Right ventricle myocardium superior (tissue), 1 donor: ENCODE measurements around the gene CLIP4. TPM values are rescaled to one million over a fixed set of nuclear protein-coding genes. Genes with fewer than 3 reads are reported as not detected.
A peak's percentile ranks its signal among the peaks of the same experiment; 100 is the strongest.

Source experiments
- ATAC-seq: fragments of 200-7000 bp; cut with Tn5 transposase; one replicate; pipeline ENCODE4 v1.9.1; 2020; ENCODE audit warnings: mild to moderate bottlenecking; ENCODE audit not compliant: poor library complexity
- DNase-seq: peaks from one replicate; pipeline ENCODE4 v3.0.0-alpha.2; 2020
- intact Hi-C: fragments of 100-400 bp; cut with DNase I; formaldehyde crosslinking; loops from one replicate; pipeline ENCODE4 v1.11.2; 2022
- total RNA-seq: library from RNA; stranded (reverse); fragmentation: NEBNext Ultra II Directional; extraction: Animal tissue kit (Norgen Biotek cat#: 25700); gene quantifications from one replicate; pipeline ENCODE4 v1.2.1, GENCODE V29; 2021
- donor health status: DM: no; HTN: yes; CAD: no; lungs with severe emphysema.

The CLIP4 gene
- total RNA-seq, 1 donor from 2014 or later: 25.6 TPM

- DNase-seq (no peak), ATAC-seq (no peak)
- intact Hi-C loops: no loop called here
Measured at GRCh38 chr2:29123617-29124349, 8.6 kb downstream of the CLIP4 start.

DNA sequence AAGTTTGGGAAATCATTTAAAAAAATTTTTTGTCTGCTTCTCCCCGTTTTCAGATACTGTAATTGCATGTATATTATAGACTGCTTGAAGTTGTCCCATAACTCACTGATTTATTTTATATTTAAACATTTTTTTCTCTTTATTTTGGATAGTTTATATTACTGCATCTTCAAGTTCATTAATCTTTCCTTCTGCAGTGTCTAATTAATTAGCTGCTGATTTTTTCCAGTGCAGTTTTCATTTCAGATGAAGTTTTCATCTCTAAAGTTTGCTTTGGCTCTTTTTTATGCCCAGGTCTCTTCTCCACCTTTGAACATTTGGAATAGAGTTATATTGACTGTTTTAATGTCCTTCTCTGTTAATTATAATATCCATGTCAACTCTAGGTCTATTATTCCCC lies 9.3 kb downstream of the CLIP4 start:
- ATAC-seq: no peak
- DNase-seq: no peak
- intact Hi-C loops: no loop called here

GRCh38 chr2:29129586-29130281 lies 14.5 kb downstream of the CLIP4 start:
- intact Hi-C loops: no loop called here
- no peak for DNase-seq
- peak; percentile 48 for ATAC-seq

GRCh38 chr2:29130295-29130694 lies 15.1 kb downstream of the CLIP4 start:
- no peak for DNase-seq
- intact Hi-C loops: no loop called here
- ATAC-seq: peak; percentile 85

- no peak for DNase-seq
- intact Hi-C loops: no loop called here
Measured at GRCh38 chr2:29134933-29135332, 19.7 kb downstream of the CLIP4 start.

DNA sequence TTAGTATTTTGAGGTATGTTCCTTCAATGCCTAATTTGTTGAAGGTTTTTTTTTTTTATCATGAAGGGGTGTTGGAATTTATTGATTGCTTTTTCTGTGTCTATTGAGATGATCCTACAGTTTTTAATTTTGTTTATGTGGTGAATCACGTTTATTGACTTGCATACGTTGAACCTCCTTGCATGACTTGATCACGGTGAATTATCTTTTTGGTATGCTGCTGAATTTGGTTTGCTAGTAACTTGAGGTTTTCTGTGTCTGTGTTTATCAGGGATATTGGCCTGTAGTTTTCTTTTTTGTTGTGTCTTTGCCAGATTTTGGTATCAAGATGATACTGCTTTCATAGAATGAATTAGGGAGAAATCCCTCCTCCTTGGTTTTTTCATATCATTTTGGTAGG lies 23.9 kb downstream of the CLIP4 start:
- intact Hi-C loops: no loop called here
- ATAC-seq (no peak), DNase-seq (no peak)

More at GRCh38 chr2:29134933-29135332, 19.7 kb downstream of the CLIP4 start:
- ATAC-seq: no peak

DNA sequence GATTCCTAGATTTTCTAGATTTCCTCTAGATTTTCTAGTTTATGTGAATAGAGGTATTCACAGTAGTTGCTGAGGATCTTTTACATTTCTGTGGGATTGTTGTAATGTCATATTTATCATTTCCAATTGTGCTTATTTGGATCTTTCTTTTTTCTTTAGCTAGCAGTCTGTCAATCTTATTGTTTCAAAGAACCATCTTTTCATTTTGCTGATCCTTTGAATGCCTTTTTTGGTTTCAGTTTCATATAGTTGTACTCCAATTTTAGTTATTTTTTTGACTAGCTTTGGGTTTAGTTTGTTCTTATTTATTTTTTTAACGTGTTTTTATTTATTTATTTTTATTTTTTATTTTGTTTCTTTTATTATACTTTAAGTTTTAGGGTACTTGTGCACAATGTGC lies 24.5 kb downstream of the CLIP4 start:
- no peak for ATAC-seq
- DNase-seq: no peak
- intact Hi-C loops: no loop called here

DNA sequence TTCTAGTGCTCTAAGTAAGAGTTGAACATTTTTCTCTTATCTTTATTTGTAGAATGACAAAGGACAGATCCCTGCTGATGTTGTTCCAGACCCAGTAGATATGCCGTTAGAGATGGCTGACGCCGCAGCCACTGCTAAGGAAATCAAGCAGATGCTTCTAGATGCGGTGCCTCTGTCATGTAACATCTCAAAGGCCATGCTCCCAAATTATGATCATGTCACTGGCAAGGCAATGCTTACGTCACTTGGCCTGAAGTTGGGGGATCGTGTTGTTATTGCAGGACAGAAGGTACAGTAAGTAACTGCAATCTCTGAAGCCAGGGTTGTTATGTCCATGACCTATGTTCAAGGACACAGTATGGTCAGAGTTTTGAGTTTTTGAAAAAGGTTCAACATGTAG lies 28.4 kb downstream of the CLIP4 start:
- intact Hi-C loops: no loop called here
- ATAC-seq (no peak), DNase-seq (no peak)

DNA sequence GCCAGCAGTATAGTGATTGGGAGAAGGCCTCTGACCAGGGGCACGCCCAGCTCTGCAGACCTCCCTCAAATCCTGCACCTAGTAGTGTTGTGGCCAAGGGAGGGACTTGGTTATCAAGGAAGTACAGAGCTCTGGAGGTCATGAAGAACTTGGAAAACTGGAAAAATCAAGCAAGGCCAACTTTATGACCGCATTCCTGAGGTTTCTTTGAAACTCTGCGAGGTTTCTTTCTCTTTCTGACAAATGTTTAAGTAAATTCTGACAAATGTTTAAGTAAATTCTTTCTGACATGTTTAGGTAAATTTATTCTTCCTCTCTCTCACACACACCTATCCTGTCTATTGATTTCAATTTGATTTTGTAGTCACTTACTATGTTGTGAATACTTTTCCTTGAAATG lies 31.0 kb downstream of the CLIP4 start:
- intact Hi-C loops: no loop called here
- ATAC-seq: no peak
- no peak for DNase-seq

DNA sequence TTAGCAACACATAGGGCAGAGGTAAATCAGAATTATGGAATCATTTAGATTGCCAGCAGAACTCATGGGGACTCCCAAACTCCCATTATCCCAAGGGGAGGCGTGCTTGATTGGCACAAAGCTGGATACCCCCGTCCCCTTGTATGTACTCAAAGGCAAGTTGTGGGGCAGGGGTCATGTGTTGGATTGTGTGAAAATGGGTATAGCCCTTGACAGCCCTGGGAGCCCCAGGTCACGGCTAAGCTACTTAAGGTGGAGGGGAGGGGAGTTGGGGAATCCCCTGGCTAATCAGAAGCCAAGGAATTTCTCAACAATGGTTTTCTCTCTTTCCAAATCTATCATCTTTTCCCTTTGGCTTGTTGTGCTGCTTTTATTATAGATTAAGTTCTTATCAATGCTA lies 32.7 kb downstream of the CLIP4 start:
- intact Hi-C loops: no loop called here
- no peak for DNase-seq
- no peak for ATAC-seq

- DNase-seq: no peak
- ATAC-seq: no peak
- intact Hi-C loops: no loop called here
Measured at GRCh38 chr2:29154610-29155009, 39.4 kb downstream of the CLIP4 start.

DNA sequence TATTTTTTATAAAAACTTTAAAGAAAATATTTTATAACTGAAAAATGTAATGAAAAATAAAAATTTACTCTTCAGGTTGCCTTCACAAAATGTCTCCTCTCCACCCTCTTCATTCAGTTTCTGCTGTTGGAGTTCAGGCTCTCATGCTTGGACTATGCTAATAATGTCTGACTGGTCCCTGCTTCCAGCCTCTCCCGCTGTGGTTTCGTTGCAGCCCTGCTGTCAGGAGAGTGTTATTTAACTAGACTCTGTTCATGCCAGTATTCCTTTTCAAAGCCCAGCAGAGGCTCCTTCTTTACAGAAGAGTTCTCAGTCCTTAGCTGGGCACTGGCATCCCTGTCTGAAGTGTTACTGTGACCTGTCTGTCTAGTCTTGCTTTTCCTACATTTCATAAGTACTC lies 40.4 kb downstream of the CLIP4 start:
- intact Hi-C loops: no loop called here
- ATAC-seq (no peak), DNase-seq (no peak)

GRCh38 chr2:29157131-29157530 lies 41.9 kb downstream of the CLIP4 start:
- ATAC-seq: no peak
- intact Hi-C loops: no loop called here
- no peak for DNase-seq

DNA sequence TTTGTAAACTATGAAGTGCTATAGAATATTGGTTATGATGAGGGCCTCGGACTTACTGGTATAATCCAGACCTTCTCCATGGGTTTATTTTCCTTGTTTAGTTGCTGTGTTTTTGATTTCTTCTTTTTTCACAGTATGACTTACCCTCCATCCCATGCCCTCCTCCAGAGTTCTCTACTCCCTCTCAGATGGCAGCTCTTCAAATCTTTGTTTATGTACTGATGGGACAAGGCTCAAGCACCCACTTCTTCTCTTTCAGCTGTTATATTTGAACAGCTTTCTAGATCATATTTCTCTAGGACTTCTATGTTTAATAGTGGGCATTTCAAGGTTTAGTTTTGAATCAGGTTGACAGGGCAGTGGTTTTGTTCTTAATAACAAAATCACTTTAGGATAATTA lies 43.9 kb downstream of the CLIP4 start:
- ATAC-seq (no peak), DNase-seq (no peak)
- intact Hi-C loops: no loop called here

DNA sequence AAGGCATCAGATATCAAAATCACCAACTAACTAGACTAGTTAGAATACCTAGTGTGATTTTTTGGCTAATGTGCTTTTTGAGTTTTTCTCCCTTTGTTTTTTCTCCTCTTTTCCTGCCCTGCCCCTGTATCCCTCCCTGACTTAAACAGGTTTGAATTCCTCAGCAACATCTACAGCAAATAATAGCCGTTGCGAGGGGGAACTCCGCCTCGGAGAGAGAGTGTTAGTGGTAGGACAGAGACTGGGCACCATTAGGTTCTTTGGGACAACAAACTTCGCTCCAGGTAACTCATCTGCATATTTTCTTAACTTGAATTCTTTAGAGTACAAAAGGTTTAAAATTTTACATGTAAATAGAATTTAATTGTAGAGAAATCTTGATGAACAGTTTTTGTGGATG lies 45.0 kb downstream of the CLIP4 start:
- DNase-seq (no peak), ATAC-seq (no peak)
- intact Hi-C loops: no loop called here

DNA sequence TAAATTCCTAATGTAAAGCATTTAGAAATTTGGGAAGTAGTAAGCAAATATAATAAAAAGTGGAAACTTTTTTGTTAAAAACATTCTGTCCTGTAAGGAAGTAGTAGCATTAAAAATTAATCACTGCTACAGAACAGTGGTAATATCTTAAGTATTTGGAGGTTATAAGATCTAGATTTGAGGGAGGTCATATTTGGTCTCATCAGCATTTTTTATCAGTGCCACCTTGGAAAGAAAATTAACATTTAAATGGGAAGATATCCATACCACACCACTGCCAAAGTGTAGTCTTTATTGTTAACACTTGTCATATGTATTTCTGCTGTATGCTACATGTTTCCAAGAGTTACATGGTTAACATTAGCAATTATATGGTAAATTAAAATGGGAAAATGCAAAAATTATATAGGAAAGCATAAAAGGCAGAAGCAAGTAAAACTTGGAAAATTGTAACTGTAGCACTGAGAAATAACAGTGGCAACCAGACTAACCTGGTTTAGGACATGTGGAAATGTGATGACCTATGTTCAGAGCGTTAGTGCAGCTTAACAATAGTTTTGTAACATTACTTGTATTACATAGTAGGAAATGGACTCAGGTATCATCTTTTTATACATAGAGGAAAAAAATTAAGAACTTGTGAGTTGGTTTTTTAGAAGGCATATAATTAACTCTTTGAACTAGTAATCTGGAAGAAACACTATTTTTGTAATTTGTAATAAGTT lies 47.2 kb downstream of the CLIP4 start:
- intact Hi-C loops: no loop called here
- no peak for DNase-seq
- ATAC-seq: no peak

- DNase-seq (no peak), ATAC-seq (no peak)
- intact Hi-C loops: no loop called here
Measured at GRCh38 chr2:29164091-29164846, 49.1 kb downstream of the CLIP4 start.

GRCh38 chr2:29165362-29166241 lies 50.4 kb downstream of the CLIP4 start:
- no peak for ATAC-seq
- intact Hi-C loops: no loop called here
- no peak for DNase-seq
